Calu3 (cell line): ENCODE results near the gene SLC17A2. TPM values are rescaled to one million over a fixed set of nuclear protein-coding genes. Genes with fewer than 3 reads are reported as not detected.

ENCODE experiments used
- BruUV-seq: library from RNA; stranded (reverse); fragments of 400-500 nt; replicated peaks from 2 replicates; lab custom pipeline; 2021; lab: Mats Ljungman, UMichigan
- CTCF ChIA-PET: fragments of 300-600 bp; sonication (Branson Sonifier 250); formaldehyde crosslinking; loops from one replicate; lab custom pipeline; 2022; ENCODE audit warnings: antibody characterized with exemption; lab: Charles Lee
- DNase-seq: peaks from one replicate; pipeline ENCODE4 v3.0.0; 2022
- H3K27ac Mint-ChIP-seq: one replicate; pipeline ENCODE4 v1.8.0; 2022; ENCODE audit warnings: mixed read lengths; ENCODE audit not compliant: unreplicated experiment
- H3K27me3 Mint-ChIP-seq: one replicate; pipeline ENCODE4 v1.8.0; 2022; ENCODE audit warnings: mixed read lengths; ENCODE audit not compliant: unreplicated experiment
- H3K36me3 Mint-ChIP-seq: one replicate; pipeline ENCODE4 v1.8.0; 2022; ENCODE audit warnings: mild to moderate bottlenecking, moderate library complexity, mixed read lengths; ENCODE audit not compliant: insufficient read depth, unreplicated experiment
- H3K4me1 Mint-ChIP-seq: one replicate; pipeline ENCODE4 v1.8.0; 2022; ENCODE audit warnings: mild to moderate bottlenecking, low read depth, mixed read lengths; ENCODE audit not compliant: unreplicated experiment
- H3K4me3 Mint-ChIP-seq: one replicate; pipeline ENCODE4 v1.8.0; 2022; ENCODE audit warnings: mild to moderate bottlenecking, low read depth, moderate library complexity, mixed read lengths; ENCODE audit not compliant: unreplicated experiment
- H3K9me3 Mint-ChIP-seq: one replicate; pipeline ENCODE4 v1.8.0; 2022; ENCODE audit warnings: low read depth, mixed read lengths; ENCODE audit not compliant: unreplicated experiment
- intact Hi-C: fragments of 100-400 bp; cut with micrococcal nuclease; formaldehyde crosslinking; loops from one replicate; pipeline ENCODE4 v1.10.0; 2022; ENCODE audit not compliant: unreplicated experiment
- total RNA-seq: library from RNA; stranded (reverse); gene quantifications from 2 replicates; pipeline ENCODE4 v1.2.3, GENCODE V29; 2022
- TF ChIP-seq, protein P1 (sequence below): fragments of 200-600 bp; IDR thresholded peaks from one replicate; pipeline ENCODE4 v1.8.0; 2022; ENCODE audit warnings: antibody characterized with exemption; ENCODE audit not compliant: unreplicated experiment

The SLC17A2 gene
- total RNA-seq, 1 experiment from 2014 or later: not detected

DNA sequence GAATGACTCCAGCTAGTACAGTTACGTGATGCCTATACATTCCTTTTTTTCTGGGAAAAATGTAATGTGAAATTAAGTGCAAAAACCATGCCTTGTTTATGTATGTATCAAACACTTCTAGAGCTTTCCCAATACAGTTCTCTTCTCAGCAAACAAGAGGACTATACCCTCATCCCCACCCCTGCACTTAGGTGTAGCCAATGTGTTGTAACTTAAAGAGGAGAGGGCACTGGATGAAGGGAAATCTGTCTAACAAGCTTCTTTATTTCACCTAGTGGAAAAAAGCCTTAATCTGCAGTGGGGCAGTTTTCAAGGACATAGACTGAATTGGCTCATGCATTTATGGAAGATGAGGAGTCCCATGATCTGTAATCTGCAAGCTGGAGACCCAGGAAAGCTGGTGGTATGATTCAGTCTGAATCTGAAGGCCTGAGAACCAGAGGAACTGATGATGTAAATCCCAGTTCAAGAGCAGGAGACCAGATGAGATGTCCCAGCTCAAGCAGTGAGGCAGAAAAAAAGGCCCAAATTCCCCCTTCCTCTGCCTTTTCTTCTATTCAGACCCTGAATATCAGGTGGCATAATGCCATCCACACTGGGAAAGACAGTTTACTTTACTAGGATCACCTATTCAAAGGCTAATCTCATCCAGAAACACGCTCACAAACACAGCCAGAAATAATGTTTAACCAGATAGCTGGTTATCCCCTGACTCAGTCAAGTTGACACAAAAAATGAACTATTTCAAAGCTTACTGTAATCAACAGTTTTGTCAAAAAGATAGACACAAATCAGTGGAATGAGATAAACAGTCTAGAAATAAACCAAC lies 30.7 kb downstream of the SLC17A2 start:
- Mint-ChIP-seq H3K36me3 (no peaks in the 10 kb centered on the region), H3K4me1 (peaks cover 30% of the 10 kb centered on the region), H3K27me3 (no peaks in the 10 kb centered on the region), H3K4me3 (no peak overlapping the region), H3K27ac (peak overlapping the region; percentile 63), H3K9me3 (no peaks in the 10 kb centered on the region)
- BruUV-seq: no TSS peak
- peak; percentile 11 for DNase-seq
- intact Hi-C loops: loop anchor here (5.0 to 10.0 kb wide), 2 partner anchors 43 to 295 kb away; no protein-coding TSS in a partner anchor
- CTCF ChIA-PET: interaction anchor here (0.5 to 2.6 kb wide), 9 partner anchors 9 to 1361 kb away, joined by 3 to 15 read pairs (median 5); partner anchors contain the start of gene CARMIL1
- TF ChIP-seq, protein P1, sequence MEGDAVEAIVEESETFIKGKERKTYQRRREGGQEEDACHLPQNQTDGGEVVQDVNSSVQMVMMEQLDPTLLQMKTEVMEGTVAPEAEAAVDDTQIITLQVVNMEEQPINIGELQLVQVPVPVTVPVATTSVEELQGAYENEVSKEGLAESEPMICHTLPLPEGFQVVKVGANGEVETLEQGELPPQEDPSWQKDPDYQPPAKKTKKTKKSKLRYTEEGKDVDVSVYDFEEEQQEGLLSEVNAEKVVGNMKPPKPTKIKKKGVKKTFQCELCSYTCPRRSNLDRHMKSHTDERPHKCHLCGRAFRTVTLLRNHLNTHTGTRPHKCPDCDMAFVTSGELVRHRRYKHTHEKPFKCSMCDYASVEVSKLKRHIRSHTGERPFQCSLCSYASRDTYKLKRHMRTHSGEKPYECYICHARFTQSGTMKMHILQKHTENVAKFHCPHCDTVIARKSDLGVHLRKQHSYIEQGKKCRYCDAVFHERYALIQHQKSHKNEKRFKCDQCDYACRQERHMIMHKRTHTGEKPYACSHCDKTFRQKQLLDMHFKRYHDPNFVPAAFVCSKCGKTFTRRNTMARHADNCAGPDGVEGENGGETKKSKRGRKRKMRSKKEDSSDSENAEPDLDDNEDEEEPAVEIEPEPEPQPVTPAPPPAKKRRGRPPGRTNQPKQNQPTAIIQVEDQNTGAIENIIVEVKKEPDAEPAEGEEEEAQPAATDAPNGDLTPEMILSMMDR: no peak

DNA sequence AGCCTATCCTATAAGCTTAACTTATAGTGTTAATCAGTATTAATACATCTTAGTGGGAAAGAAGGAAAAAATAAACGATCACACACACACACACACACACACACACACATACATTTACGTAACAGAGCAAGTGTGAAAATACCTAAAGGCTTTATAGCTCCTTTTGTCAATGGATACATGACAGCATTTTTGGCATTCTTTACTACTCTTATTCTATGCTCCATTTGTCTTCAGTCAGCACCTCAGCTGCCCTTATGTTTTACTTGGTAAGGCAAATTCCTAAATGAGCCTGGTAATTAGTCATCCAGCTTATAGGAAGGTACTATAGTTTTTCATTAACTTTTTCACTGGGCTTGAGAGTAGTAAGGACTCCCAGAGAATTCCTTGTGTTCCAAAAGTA lies 31.4 kb downstream of the SLC17A2 start:
- H3K9me3 Mint-ChIP-seq: no peaks in the 10 kb centered on the region
- intact Hi-C loops: loop anchor here (10.0 kb wide), 1 partner anchor 294 kb away; no protein-coding TSS in a partner anchor
- peak overlapping the region; percentile 21 for H3K4me3 Mint-ChIP-seq
- H3K27me3 Mint-ChIP-seq: no peaks in the 10 kb centered on the region
- no TSS peak for BruUV-seq
- CTCF ChIA-PET: interaction anchor here (0.6 to 2.6 kb wide), 10 partner anchors 9 to 706 kb away, joined by 3 to 15 read pairs (median 4); partner anchors contain the start of gene CARMIL1
- DNase-seq: no peak
- TF ChIP-seq, protein P1: no peak
- peaks cover 30% of the 10 kb centered on the region for H3K4me1 Mint-ChIP-seq
- H3K36me3 Mint-ChIP-seq: no peaks in the 10 kb centered on the region
- H3K27ac Mint-ChIP-seq: peak overlapping the region; percentile 63

DNA sequence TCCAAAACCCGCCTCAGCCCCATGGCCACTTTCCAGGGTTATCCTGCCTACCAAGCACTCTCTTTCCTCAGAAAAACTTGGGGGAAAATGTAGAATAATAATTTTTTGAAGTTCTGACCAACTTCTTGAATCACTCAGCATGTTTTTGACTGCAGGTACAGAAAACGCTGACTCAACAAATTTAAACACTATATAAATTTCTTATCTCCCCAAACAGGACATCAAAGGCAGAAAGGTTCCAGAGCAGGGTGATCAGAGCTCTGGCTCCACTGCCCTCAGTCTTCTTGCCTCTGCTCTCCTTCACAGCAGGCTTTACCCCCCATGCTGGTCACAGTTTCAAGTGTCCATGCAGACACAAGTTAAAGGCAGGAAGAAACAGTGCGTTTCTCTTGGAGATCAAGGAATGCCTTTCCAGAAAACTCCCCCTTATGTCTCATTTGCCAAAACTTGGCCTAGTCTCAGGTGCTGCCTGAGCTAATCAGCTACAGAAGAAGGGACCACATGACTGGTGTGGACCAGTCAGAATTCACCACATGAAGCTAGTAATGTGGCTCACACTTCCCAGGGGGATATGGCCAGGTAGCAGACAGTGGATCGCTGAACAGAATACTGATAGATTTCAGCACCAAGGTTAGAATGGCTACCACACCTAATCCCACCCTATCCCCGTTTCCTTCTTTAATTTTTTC lies 32.1 kb downstream of the SLC17A2 start:
- H3K27me3 Mint-ChIP-seq: no peaks in the 10 kb centered on the region
- intact Hi-C loops: loop anchor here (10.0 kb wide), 1 partner anchor 294 kb away; no protein-coding TSS in a partner anchor
- no peak overlapping the region for H3K4me3 Mint-ChIP-seq
- H3K4me1 Mint-ChIP-seq: peaks cover 30% of the 10 kb centered on the region
- no peaks in the 10 kb centered on the region for H3K9me3 Mint-ChIP-seq
- BruUV-seq: no TSS peak
- CTCF ChIA-PET: interaction anchor here (0.6 to 2.6 kb wide), 9 partner anchors 8 to 705 kb away, joined by 3 to 15 read pairs (median 5); partner anchors contain the start of gene CARMIL1
- TF ChIP-seq, protein P1: no peak
- H3K36me3 Mint-ChIP-seq: no peaks in the 10 kb centered on the region
- no peak for DNase-seq
- H3K27ac Mint-ChIP-seq: peak overlapping the region; percentile 63

DNA sequence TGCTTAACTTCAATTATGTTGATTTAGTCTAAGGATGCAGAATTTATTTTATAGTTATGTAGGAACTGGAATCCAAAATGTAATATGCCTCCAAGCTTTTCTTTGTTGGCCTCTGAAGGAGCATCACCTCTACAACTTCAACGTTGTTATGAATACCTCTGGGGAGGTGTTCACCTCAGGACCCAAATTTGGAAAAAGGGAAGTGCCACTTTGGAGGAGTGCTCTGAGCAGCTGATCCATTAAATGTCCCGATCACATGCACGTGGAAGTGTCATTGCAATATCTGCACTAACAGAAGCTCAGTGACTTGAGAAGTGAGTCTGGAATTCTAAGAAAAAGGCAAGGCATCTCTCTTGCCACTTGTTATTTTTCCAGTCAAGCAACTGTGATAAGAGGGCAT lies 34.2 kb downstream of the SLC17A2 start:
- no peaks in the 10 kb centered on the region for H3K36me3 Mint-ChIP-seq
- no TSS peak for BruUV-seq
- TF ChIP-seq, protein P1: no peak
- CTCF ChIA-PET: interaction anchor here (0.5 kb wide), 1 partner anchor 723 kb away, joined by 11 read pairs; no protein-coding TSS in a partner anchor
- H3K4me3 Mint-ChIP-seq: no peak overlapping the region
- no peaks in the 10 kb centered on the region for H3K27me3 Mint-ChIP-seq
- DNase-seq: no peak
- no peak overlapping the region for H3K27ac Mint-ChIP-seq
- no peaks in the 10 kb centered on the region for H3K9me3 Mint-ChIP-seq
- H3K4me1 Mint-ChIP-seq: peaks cover 30% of the 10 kb centered on the region
- intact Hi-C loops: loop anchor here (10.0 kb wide), 1 partner anchor 291 kb away; no protein-coding TSS in a partner anchor
